ENCODE results near the gene CCDC83. TPM values are rescaled to one million over a fixed set of nuclear protein-coding genes. Genes with fewer than 3 reads are reported as not detected.
"Not testable (repeated sequence)": the region's sequence is repeated elsewhere in the genome, so short reads cannot be mapped to it uniquely, and the experiment has no call there.

The CCDC83 gene
- total RNA-seq, 2 donors from 2014 or later = not detected

GRCh38 chr11:85854557-85855340 lies 434 bp upstream of the CCDC83 start:
- TF ChIP-seq CTCF (IDR thresholded peaks at IDR 0.05) = peak; percentile 93
- peak overlapping the region; percentile 71 for H3K27ac ChIP-seq
- no peaks in the 10 kb centered on the region for H3K4me1 ChIP-seq
- H3K27me3 ChIP-seq = no peaks in the 10 kb centered on the region
- H3K36me3 ChIP-seq = no peaks in the 10 kb centered on the region
- peak overlapping the region; percentile 44 for H3K4me3 ChIP-seq
- intact Hi-C loops (cut with DNase I) = loop anchor here (10.0 kb wide), 3 partner anchors 160 to 440 kb away; no protein-coding TSS in a partner anchor
- peak overlapping the region; percentile 56 to 80 for H3K9ac ChIP-seq (ENCODE audit: low read depth in 2 of 2, low read length in 2 of 2)
- DNase-seq = peak; percentile 91
- H3K9me3 ChIP-seq = no peaks in the 10 kb centered on the region

DNA sequence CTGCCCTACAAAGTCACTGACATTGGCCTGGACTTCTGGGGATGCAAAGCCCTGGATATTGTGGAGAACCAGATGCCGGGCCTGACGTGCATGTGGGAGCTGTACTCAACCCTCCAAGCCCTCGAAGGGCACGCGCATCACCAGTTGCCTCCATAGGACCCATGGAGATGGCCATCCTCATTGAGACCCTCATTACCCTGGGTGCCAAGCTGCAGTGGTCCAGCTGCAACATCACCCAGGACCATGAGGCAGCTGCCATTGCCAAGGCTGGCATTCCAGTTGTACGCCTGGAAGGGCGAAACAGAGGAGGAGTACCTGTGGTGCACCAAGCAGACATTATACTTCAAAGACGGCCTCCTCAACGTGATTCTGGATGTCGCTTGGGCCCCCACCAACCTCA lies 1.9 kb downstream of the CCDC83 start:
- Histone ChIP-seq H3K4me1 (no peaks in the 10 kb centered on the region), H3K27me3 (no peaks in the 10 kb centered on the region), H3K4me3 (no peak overlapping the region), H3K27ac (no peak overlapping the region), H3K9me3 (no peaks in the 10 kb centered on the region), H3K9ac (ENCODE audit: low read depth in 2 of 2, low read length in 2 of 2) (no peak overlapping the region), H3K36me3 (no peaks in the 10 kb centered on the region)
- DNase-seq = no peak
- TF ChIP-seq CTCF (IDR thresholded peaks at IDR 0.05) = no peak
- intact Hi-C loops (cut with DNase I) = loop anchor here (10.0 kb wide), 3 partner anchors 162 to 438 kb away; no protein-coding TSS in a partner anchor

GRCh38 chr11:85859541-85859940 lies 4.4 kb downstream of the CCDC83 start:
- H3K27me3 ChIP-seq; H3K9me3 ChIP-seq; H3K4me1 ChIP-seq; DNase-seq; H3K36me3 ChIP-seq; H3K4me3 ChIP-seq; H3K27ac ChIP-seq; H3K9ac ChIP-seq (ENCODE audit: low read depth in 2 of 2, low read length in 2 of 2): not testable (repeated sequence)
- intact Hi-C loops (cut with DNase I) = loop anchor here (10.0 kb wide), 3 partner anchors 165 to 435 kb away; no protein-coding TSS in a partner anchor

GRCh38 chr11:85863855-85864254 lies 8.7 kb downstream of the CCDC83 start:
- H3K4me1 ChIP-seq = no peaks in the 10 kb centered on the region
- no peaks in the 10 kb centered on the region for H3K27me3 ChIP-seq
- H3K9ac ChIP-seq (ENCODE audit: low read depth in 2 of 2, low read length in 2 of 2) = no peak overlapping the region
- DNase-seq = no peak
- intact Hi-C loops (cut with DNase I) = loop anchor here (10.0 kb wide), 1 partner anchor 171 kb away; no protein-coding TSS in a partner anchor
- H3K4me3 ChIP-seq = no peak overlapping the region
- H3K36me3 ChIP-seq = no peaks in the 10 kb centered on the region
- no peak for TF ChIP-seq CTCF (IDR thresholded peaks at IDR 0.05)
- H3K27ac ChIP-seq = no peak overlapping the region
- no peaks in the 10 kb centered on the region for H3K9me3 ChIP-seq

DNA sequence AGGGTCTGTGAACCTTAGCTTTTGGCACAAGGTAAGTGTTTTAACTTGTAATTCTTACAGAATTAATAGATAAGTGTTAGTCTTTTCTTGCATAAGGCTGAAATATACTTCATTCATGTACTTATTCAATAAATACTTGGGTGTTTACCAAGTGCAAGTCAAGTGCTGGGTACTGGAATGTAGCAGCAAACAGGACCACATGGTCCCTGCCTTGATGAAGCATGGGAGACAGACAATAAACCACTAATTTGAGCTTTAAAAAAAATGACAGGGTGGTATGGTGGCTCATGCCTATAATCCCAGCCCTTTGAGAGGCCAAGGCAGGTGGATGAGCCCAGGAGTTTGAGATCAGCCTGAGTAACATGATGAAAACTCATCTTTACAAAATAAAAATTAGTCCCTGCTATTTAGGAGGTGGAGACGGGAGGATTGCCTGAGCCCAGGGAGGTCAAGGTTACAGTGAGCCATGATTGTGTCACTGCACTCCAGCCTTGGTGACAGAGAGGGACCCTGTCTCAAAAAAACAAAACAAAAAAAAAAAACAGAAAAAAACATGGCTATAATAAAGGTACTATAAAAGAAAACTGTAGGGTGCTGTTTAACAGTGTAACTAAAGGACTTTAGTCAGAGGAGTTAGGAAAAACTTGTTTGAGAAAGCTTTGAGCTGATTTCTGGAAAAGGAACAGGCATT lies 11.1 kb downstream of the CCDC83 start:
- Histone ChIP-seq H3K9me3 (no peaks in the 10 kb centered on the region), H3K9ac (ENCODE audit: low read depth in 2 of 2, low read length in 2 of 2) (no peak overlapping the region), H3K36me3 (no peaks in the 10 kb centered on the region), H3K4me3 (no peak overlapping the region), H3K27me3 (no peaks in the 10 kb centered on the region), H3K27ac (no peak overlapping the region), H3K4me1 (no peaks in the 10 kb centered on the region)
- no peak for TF ChIP-seq CTCF (IDR thresholded peaks at IDR 0.05)
- intact Hi-C loops (cut with DNase I) = loop anchor here (10.0 kb wide), 1 partner anchor 169 kb away; no protein-coding TSS in a partner anchor
- no peak for DNase-seq

Data from colonic mucosa (tissue), 4 donors.